GM06990 (cell line): Measurements from ENCODE around the gene COLQ.

Experiments
- DNase-seq: peaks from one replicate; pipeline ENCODE4 v3.0.0-alpha.2; 2011; ENCODE audit not compliant: insufficient read length; ENCODE audit errors: extremely low read depth
- H3K27me3 ChIP-seq: replicated peaks from 2 replicates; pipeline ENCODE4 v1.6.0; 2011; ENCODE audit warnings: low read length; ENCODE audit not compliant: control insufficient read depth, insufficient read depth
- H3K36me3 ChIP-seq: 2 replicates; pipeline ENCODE4 v1.5.1; 2011; ENCODE audit warnings: low read length; ENCODE audit not compliant: control insufficient read depth, insufficient read depth
- H3K4me3 ChIP-seq: replicated peaks from 2 replicates; pipeline ENCODE4 v1.5.1; 2011; ENCODE audit warnings: low read depth, mild to moderate bottlenecking, control low read depth, low read length
- TF ChIP-seq, protein P1 (sequence below): IDR thresholded peaks from 2 replicates; pipeline ENCODE4 v1.5.1; 2011; ENCODE audit warnings: low read length, control low read depth, mild to moderate bottlenecking, inconsistent platforms; ENCODE audit not compliant: insufficient read depth, poor library complexity, severe bottlenecking

The COLQ gene

DNA sequence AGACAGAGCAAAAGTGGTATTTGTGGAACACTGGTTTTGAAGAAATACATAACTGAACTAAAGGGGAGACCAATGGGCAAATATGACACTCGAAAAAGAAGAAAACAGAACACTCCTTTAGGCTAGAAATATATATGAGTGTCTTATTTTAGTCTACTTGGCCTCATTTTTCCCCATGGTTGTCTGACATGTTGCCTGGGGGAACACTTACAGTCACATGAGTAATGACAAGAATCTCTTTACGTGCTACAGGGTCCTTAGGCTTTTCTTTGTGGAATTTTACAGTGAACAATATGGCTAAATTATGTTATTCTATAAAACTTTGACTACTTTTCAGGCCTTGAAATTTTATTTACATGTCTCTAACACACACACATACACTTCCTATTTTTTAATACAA, 111.7 kb downstream of the COLQ start:
- TF ChIP-seq, protein P1, sequence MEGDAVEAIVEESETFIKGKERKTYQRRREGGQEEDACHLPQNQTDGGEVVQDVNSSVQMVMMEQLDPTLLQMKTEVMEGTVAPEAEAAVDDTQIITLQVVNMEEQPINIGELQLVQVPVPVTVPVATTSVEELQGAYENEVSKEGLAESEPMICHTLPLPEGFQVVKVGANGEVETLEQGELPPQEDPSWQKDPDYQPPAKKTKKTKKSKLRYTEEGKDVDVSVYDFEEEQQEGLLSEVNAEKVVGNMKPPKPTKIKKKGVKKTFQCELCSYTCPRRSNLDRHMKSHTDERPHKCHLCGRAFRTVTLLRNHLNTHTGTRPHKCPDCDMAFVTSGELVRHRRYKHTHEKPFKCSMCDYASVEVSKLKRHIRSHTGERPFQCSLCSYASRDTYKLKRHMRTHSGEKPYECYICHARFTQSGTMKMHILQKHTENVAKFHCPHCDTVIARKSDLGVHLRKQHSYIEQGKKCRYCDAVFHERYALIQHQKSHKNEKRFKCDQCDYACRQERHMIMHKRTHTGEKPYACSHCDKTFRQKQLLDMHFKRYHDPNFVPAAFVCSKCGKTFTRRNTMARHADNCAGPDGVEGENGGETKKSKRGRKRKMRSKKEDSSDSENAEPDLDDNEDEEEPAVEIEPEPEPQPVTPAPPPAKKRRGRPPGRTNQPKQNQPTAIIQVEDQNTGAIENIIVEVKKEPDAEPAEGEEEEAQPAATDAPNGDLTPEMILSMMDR: no peak
- no peaks in the 10 kb centered on the region for H3K27me3 ChIP-seq
- peaks cover 10% of the 10 kb centered on the region for H3K36me3 ChIP-seq

DNA sequence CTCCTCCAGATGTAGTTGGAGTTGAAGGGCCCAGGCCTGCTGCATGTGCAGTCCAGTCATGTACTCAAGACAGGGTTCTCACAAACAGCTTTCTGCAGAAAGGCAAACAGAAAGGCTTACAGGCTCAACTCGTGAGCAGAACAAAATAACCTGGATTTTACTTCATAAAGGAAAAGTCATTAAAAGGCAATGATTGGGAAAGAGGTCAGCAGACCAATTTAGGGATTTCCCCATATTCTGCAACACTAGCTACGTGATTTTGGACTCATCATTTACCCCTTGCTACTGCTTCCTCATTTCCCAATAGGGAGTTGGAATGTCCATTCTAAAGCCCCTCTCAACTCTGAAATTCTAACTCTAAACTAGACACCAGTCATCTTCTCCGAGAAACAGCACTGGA, 112.3 kb downstream of the COLQ start:
- DNase-seq: no peak
- Histone ChIP-seq H3K4me3 (no peak overlapping the region), H3K27me3 (no peaks in the 10 kb centered on the region), H3K36me3 (peaks cover 10% of the 10 kb centered on the region)
- TF ChIP-seq, protein P1: no peak

More for the DNA sequence above, 111.7 kb downstream of the COLQ start:
- DNase-seq: no peak
- no peak overlapping the region for H3K4me3 ChIP-seq

DNA sequence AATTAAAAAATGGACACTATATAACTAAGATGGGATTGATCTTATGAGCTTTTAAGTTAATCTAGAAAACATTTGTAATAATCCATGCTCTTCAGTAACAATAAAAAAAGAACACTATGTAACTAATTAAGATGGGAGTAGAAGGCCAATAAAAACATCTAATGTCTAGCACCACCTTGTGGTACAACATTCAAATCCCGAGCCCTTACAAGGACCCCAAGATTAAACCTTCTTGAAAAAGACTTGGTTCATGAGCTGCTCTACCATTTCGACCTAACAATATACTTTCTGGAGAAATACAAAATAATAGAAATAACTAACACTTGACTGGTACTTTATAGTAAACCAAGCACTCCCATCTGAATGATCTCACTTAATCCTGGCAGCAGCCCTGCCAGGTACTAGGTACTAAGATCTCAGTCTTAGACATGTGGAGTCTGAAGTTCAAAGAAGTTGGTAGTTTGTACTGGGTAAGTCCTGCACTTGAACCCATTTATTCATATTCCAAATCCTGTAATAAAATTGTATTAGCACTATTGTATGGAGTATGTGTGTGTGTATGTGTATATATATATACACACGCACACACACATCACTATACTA, 116.0 kb downstream of the COLQ start:
- Histone ChIP-seq H3K36me3 (peaks cover 5% of the 10 kb centered on the region), H3K4me3 (no peak overlapping the region), H3K27me3 (no peaks in the 10 kb centered on the region)
- DNase-seq: peak; percentile 51
- TF ChIP-seq, protein P1: peak; percentile 53

- peaks cover 5% of the 10 kb centered on the region for H3K36me3 ChIP-seq
- no peak overlapping the region for H3K4me3 ChIP-seq
- H3K27me3 ChIP-seq: no peaks in the 10 kb centered on the region
- TF ChIP-seq, protein P1: no peak
- peak; percentile 38 for DNase-seq
These were observed 116.7 kb downstream of the COLQ start for GRCh38 chr3:15404767-15405166.

DNA sequence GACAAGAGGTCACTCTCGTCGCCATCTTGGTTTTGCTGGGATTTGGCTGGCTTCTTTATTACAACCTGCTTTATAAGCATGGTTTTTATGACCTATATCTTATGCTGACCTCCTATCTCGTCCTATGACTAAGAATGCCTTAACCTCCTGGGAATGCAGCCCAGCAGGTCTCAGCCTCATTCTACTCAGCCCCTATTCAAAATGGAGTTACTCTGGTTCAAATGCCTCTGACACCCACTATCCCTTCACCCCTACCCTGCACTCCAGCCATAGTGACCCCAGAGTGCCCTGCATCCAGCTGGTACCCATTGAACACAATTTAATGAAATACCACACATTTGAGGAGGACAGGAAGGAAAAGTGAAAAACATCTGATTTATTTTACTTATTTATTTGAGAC, 117.5 kb downstream of the COLQ start:
- DNase-seq: no peak
- TF ChIP-seq, protein P1: no peak
- Histone ChIP-seq H3K4me3 (no peak overlapping the region), H3K27me3 (no peaks in the 10 kb centered on the region), H3K36me3 (peaks cover 2% of the 10 kb centered on the region; the same call in 1 of the 2 replicates)

GRCh38 chr3:15403495-15403894, 118.0 kb downstream of the COLQ start:
- Histone ChIP-seq H3K36me3 (no peaks in the 10 kb centered on the region), H3K27me3 (no peaks in the 10 kb centered on the region), H3K4me3 (no peak overlapping the region)
- TF ChIP-seq, protein P1: no peak
- DNase-seq: no peak
